Skeletal muscle tissue (tissue), 4 donors: Measurements from ENCODE around the gene GJC2. TPM values are rescaled to one million over a fixed set of nuclear protein-coding genes. Genes with fewer than 3 reads are reported as not detected.
"Not testable (repeated sequence)": the region's sequence is repeated elsewhere in the genome, so short reads cannot be mapped to it uniquely, and the experiment has no call there.

ENCODE experiments used
- H3K27ac ChIP-seq: one replicate; pipeline ENCODE4 v1.7.0; 2013; ENCODE audit warnings: mild to moderate bottlenecking, low read depth, low read length, inconsistent platforms
- H3K27me3 ChIP-seq, 3 donors: one replicate each; pipeline ENCODE4 v1.7.0; 2013; ENCODE audit warnings: low read length in 3 of 3; ENCODE audit not compliant: control insufficient read depth in 3 of 3, insufficient read depth in 3 of 3
- H3K36me3 ChIP-seq, 3 donors: one replicate each; pipeline ENCODE4 v1.7.0; 2013; ENCODE audit warnings: low read length in 3 of 3; ENCODE audit not compliant: control insufficient read depth in 3 of 3, insufficient read depth in 3 of 3
- H3K4me1 ChIP-seq, 3 donors: one replicate each; pipeline ENCODE4 v1.7.0; 2013; ENCODE audit warnings: low read length in 3 of 3, mild to moderate bottlenecking in 3 of 3; ENCODE audit not compliant: control insufficient read depth in 3 of 3, insufficient read depth in 3 of 3
- H3K4me3 ChIP-seq, 3 donors: one replicate each; pipeline ENCODE4 v1.7.0; 2013; ENCODE audit warnings: low read length in 3 of 3
- H3K9ac ChIP-seq, 3 donors: one replicate each; pipeline ENCODE4 v1.7.0; 2013; ENCODE audit warnings: low read length in 3 of 3, mild to moderate bottlenecking in 3 of 3, moderate library complexity in 2 of 3, low read depth in 1 of 3
- H3K9me3 ChIP-seq, 3 donors: one replicate each; pipeline ENCODE4 v1.7.0; 2013; ENCODE audit warnings: low read length in 3 of 3; ENCODE audit not compliant: control insufficient read depth in 3 of 3
- total RNA-seq: library from RNA; depleted of rRNA; stranded (reverse); fragments of >200 nt; gene quantifications from one replicate; pipeline ENCODE4 v1.2.3, GENCODE V29; 2014
- donor health status: Osteomylitis.

Gene GJC2
- total RNA-seq, 1 donor from 2014 or later, result 1.6 TPM

- Histone ChIP-seq H3K4me3 (no peak overlapping the region), H3K27ac (no peak overlapping the region), H3K9me3 (no peaks in the 10 kb centered on the region), H3K27me3 (no peaks in the 10 kb centered on the region), H3K9ac (no peak overlapping the region), H3K4me1 (peaks cover 38 to 54% (median 46%) of the 10 kb centered on the region in 3 donors), H3K36me3 (peaks cover 16 to 22% (median 21%) of the 10 kb centered on the region in 3 donors)
Measured at GRCh38 chr1:228105996-228106799, 43.5 kb upstream of the GJC2 start.

DNA sequence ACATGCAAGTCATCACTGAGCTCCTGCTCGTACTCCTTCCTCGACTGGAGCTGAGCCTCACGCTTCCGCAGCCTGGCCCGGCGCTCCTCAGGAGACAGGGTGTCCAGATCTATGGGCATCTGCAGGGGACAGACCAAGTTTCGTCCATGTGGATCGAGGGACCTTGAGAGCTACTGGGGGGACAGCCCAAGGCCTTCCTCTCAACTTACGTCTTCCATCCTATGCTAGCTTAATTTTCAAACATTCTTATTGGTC is 43.0 kb upstream of the GJC2 start:
- Histone ChIP-seq H3K9me3 (no peaks in the 10 kb centered on the region), H3K36me3 (peaks cover 16 to 22% (median 21%) of the 10 kb centered on the region in 3 donors), H3K9ac (no peak overlapping the region), H3K27ac (no peak overlapping the region), H3K27me3 (no peaks in the 10 kb centered on the region), H3K4me3 (no peak overlapping the region), H3K4me1 (peaks cover 36 to 50% (median 45%) of the 10 kb centered on the region in 3 donors)

GRCh38 chr1:228107636-228108035 is 42.1 kb upstream of the GJC2 start:
- Histone ChIP-seq H3K9me3 (no peaks in the 10 kb centered on the region), H3K4me3 (no peak overlapping the region), H3K27ac (no peak overlapping the region), H3K9ac (no peak overlapping the region), H3K36me3 (peaks cover 16 to 22% (median 21%) of the 10 kb centered on the region in 3 donors), H3K27me3 (no peaks in the 10 kb centered on the region), H3K4me1 (peaks cover 36 to 47% (median 41%) of the 10 kb centered on the region in 3 donors)

DNA sequence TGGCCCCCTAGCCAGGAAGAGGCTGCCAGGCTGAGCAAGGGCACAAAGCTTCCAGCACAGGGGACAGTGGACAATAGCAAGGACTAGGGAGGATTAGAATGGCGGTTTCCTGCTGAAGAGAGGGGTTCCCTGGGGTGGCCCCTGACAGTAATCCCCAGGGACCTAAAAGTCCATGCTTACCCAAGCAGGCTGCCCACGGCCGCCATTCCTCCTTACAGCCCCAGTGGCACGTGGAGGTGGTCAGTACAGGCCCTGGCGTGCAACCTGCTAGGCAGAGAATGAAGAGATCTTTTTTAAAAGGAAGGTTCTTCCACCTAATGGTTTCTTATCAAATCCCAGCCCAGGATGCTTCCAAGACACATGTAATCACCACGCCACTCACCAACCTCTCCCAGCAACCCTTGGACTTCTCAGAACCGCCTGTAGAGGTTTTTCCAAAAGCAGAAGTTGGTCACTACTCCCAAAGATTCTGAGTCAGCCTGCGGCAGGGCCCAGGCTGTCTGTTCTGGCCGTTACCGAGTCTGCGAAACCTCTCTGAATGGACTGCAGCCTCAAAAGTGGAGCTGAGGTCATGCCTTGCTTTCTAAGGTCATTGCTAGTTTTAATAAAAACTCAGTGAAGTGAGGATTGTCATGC is 41.6 kb upstream of the GJC2 start:
- peaks cover 16 to 22% (median 21%) of the 10 kb centered on the region in 3 donors for H3K36me3 ChIP-seq
- H3K9me3 ChIP-seq, result no peaks in the 10 kb centered on the region
- H3K27me3 ChIP-seq, result no peaks in the 10 kb centered on the region
- peaks cover 36 to 45% (median 41%) of the 10 kb centered on the region in 3 donors for H3K4me1 ChIP-seq
- H3K9ac ChIP-seq, result peak overlapping the region; percentile 96 to 99 (median 97)
- peak overlapping the region; percentile 83 for H3K27ac ChIP-seq
- H3K4me3 ChIP-seq, result peak overlapping the region; percentile 95 to 100 (median 98)

GRCh38 chr1:228108742-228109072 is 41.0 kb upstream of the GJC2 start:
- peak overlapping the region; percentile 83 for H3K27ac ChIP-seq
- H3K9ac ChIP-seq, result peak overlapping the region; percentile 96 to 99 (median 97)
- peaks cover 31 to 41% (median 36%) of the 10 kb centered on the region in 3 donors for H3K4me1 ChIP-seq
- H3K9me3 ChIP-seq, result no peaks in the 10 kb centered on the region
- peak overlapping the region; percentile 95 to 100 (median 98) for H3K4me3 ChIP-seq
- H3K27me3 ChIP-seq, result no peaks in the 10 kb centered on the region
- H3K36me3 ChIP-seq, result peaks cover 16 to 22% (median 21%) of the 10 kb centered on the region in 3 donors

DNA sequence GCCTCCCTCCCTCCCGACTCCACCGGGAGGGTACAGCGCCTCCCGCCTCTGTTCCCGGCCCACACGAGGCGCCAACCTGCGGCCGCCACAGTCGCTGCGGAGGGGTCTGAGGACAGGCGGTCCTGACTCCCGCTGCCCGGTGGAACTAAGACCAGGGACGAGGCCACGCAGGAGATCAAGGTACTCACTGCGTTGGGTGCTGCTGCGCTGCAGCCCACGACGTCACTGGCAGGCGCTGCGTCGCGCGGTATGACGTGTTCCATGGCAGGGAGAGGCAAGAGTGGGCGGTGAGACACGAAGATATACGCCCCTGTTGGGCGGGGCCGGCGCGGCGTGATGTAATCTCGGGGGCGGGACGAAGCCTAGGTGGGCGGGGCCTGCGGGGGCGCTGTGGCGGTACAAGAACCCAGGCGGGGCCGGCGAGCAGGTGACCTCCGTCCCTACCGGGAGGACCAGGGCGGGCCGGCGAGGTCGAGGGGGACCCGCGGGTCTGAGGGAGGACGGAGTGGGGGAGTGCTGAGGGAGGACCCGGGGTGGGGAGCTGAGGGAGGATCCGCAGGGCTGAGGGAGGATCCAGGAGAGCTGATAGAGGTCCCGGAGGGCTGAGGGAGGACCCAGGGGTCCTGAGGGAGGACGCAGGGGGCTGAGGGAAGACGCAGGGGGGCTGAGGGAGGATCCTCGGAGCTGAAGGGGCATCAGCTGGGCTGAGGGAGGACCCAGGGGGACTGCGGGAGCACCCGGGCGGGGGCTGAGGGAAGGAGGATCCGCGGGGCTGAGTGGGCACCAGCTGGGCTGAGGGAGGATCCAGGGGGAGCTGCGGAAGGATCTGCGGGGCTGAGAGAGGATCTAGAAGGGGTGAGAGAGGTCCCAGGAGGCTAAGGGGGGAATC is 40.4 kb upstream of the GJC2 start, which contains the start of gene MRPL55:
MRPL55 (minus strand) TSS at position 227 of the 889 bp plus-strand sequence. CDS start 1,039 bp downstream, outside the sequence.
- Histone ChIP-seq H3K9ac (peak within 1 kb of the TSS; percentile 96 to 99 (median 97)), H3K36me3 (peaks cover 16 to 22% (median 21%) of the 10 kb centered on the region in 3 donors), H3K27ac (peak within 1 kb of the TSS; percentile 83), H3K9me3 (no peaks in the 10 kb centered on the region), H3K4me3 (peak within 1 kb of the TSS; percentile 95 to 100 (median 98)), H3K27me3 (no peaks in the 10 kb centered on the region), H3K4me1 (peaks cover 25 to 35% (median 30%) of the 10 kb centered on the region in 3 donors)

- peak overlapping the region; percentile 83 for H3K27ac ChIP-seq
- H3K9ac ChIP-seq, result peak overlapping the region; percentile 89 to 99 (median 97)
- H3K9me3 ChIP-seq, result no peaks in the 10 kb centered on the region
- H3K4me3 ChIP-seq, result peak overlapping the region; percentile 86 to 100 (median 88)
- peaks cover 21 to 28% (median 23%) of the 10 kb centered on the region in 3 donors for H3K4me1 ChIP-seq
- no peaks in the 10 kb centered on the region for H3K27me3 ChIP-seq
- peaks cover 16 to 22% (median 21%) of the 10 kb centered on the region in 3 donors for H3K36me3 ChIP-seq
Measured at GRCh38 chr1:228109962-228110488, 39.7 kb upstream of the GJC2 start.

GRCh38 chr1:228110556-228110955 is 39.2 kb upstream of the GJC2 start:
- Histone ChIP-seq H3K9ac (peak overlapping the region in 1 of 3 donors; percentile 3), H3K4me1 (peaks cover 21 to 27% (median 23%) of the 10 kb centered on the region in 3 donors), H3K4me3 (no peak overlapping the region), H3K27ac (no peak overlapping the region), H3K27me3 (no peaks in the 10 kb centered on the region), H3K9me3 (no peaks in the 10 kb centered on the region), H3K36me3 (peaks cover 16 to 22% (median 20%) of the 10 kb centered on the region in 3 donors)

- peaks cover 9 to 16% (median 13%) of the 10 kb centered on the region in 3 donors for H3K36me3 ChIP-seq
- H3K27me3 ChIP-seq, H3K4me3 ChIP-seq, H3K9ac ChIP-seq, H3K9me3 ChIP-seq, H3K27ac ChIP-seq: not testable (repeated sequence)
- H3K4me1 ChIP-seq, result peaks cover 21 to 27% (median 23%) of the 10 kb centered on the region in 3 donors
Measured at GRCh38 chr1:228111315-228111714, 38.4 kb upstream of the GJC2 start.
